Lower leg skin (tissue), 4 donors: ENCODE results near the gene DPYSL5. TPM values are rescaled to one million over a fixed set of nuclear protein-coding genes. Genes with fewer than 3 reads are reported as not detected.
A peak's percentile ranks its signal among the peaks of the same experiment; 100 is the strongest.
"Not testable (repeated sequence)": the region's sequence is repeated elsewhere in the genome, so short reads cannot be mapped to it uniquely, and the experiment has no call there.

Experiments
- DNase-seq, 2 donors: peaks; one replicate each; pipeline ENCODE4 v3.0.0-alpha.2; 2019; ENCODE audit warnings: low spot score in 2 of 2
- H3K4me3 ChIP-seq: fragments of 200-600 bp; sonication (generic); 2 replicates; pipeline ENCODE4 v1.5.1; 2017; ENCODE audit warnings: mild to moderate bottlenecking, low read depth; ENCODE audit not compliant: poor library complexity, severe bottlenecking
- POLR2A ChIP-seq, 2 donors: fragments of 450-650 bp; IDR thresholded peaks; one replicate each; pipeline ENCODE4 v1.6.1; 2016 to 2017; ENCODE audit warnings: antibody characterized with exemption in 2 of 2, mild to moderate bottlenecking in 1 of 2, moderate library complexity in 1 of 2
- WGBS, 2 donors: methylation state at CpG; one replicate each; pipeline ENCODE4 v1.1.5; 2018; 5-methylcytosine and 5-hydroxymethylcytosine counted together
- intact Hi-C: fragments of 100-400 bp; cut with DNase I; formaldehyde crosslinking; loops from one replicate; pipeline ENCODE4 v1.15.0; 2023; ENCODE audit warnings: low total_unique reads
- total RNA-seq, 4 donors: library from RNA; depleted of rRNA; stranded (reverse); fragments of >200 nt; gene quantifications; one replicate each; pipeline ENCODE4 v1.1.0, GENCODE V29; 2016
- TF ChIP-seq, protein P1 (sequence below), 3 donors: fragments of 450-650 bp; IDR thresholded peaks; one replicate each; pipeline ENCODE4 v1.5.1; 2016; ENCODE audit warnings: antibody characterized with exemption in 3 of 3, mild to moderate bottlenecking in 3 of 3, moderate library complexity in 2 of 3

Gene DPYSL5
- total RNA-seq, 4 donors from 2014 or later = not detected

DNA sequence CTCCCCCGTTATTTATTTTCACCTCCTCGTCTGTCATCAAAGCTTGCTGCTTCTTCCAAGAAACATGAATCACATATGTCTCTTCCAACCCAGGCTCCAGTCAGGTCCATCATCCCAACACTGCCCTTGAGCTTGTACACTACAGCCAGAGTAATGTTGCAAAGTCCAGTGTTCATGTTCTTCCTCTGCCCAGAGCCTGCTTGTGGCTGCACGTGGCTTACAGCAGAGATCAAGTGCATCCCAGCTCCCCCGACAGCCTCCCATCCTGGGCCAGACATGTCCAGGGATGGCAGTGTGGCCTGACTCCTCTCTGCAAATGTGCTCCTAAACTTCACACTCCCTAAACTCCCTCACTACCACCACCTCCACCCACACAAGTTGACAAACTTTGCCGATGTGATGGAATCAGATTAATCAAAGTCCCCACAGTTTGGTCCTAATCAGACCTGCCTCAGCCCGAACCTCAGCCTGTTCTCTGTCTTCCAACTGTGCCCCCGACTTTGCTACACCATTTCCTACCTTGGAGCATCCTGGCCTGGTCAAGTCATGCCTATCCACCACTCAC, 68.3 kb downstream of the DPYSL5 start:
- DNase-seq = peak in 1 of 2 donors; percentile 56
- intact Hi-C loops = no loop called here
- H3K4me3 ChIP-seq = no peak overlapping the region
- TF ChIP-seq, protein P1, sequence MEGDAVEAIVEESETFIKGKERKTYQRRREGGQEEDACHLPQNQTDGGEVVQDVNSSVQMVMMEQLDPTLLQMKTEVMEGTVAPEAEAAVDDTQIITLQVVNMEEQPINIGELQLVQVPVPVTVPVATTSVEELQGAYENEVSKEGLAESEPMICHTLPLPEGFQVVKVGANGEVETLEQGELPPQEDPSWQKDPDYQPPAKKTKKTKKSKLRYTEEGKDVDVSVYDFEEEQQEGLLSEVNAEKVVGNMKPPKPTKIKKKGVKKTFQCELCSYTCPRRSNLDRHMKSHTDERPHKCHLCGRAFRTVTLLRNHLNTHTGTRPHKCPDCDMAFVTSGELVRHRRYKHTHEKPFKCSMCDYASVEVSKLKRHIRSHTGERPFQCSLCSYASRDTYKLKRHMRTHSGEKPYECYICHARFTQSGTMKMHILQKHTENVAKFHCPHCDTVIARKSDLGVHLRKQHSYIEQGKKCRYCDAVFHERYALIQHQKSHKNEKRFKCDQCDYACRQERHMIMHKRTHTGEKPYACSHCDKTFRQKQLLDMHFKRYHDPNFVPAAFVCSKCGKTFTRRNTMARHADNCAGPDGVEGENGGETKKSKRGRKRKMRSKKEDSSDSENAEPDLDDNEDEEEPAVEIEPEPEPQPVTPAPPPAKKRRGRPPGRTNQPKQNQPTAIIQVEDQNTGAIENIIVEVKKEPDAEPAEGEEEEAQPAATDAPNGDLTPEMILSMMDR (IDR thresholded peaks at IDR 0.05) = no peak
- WGBS, 2 donors = 78 to 83% methylated on average over 7 of the region's 7 CpGs

DNA sequence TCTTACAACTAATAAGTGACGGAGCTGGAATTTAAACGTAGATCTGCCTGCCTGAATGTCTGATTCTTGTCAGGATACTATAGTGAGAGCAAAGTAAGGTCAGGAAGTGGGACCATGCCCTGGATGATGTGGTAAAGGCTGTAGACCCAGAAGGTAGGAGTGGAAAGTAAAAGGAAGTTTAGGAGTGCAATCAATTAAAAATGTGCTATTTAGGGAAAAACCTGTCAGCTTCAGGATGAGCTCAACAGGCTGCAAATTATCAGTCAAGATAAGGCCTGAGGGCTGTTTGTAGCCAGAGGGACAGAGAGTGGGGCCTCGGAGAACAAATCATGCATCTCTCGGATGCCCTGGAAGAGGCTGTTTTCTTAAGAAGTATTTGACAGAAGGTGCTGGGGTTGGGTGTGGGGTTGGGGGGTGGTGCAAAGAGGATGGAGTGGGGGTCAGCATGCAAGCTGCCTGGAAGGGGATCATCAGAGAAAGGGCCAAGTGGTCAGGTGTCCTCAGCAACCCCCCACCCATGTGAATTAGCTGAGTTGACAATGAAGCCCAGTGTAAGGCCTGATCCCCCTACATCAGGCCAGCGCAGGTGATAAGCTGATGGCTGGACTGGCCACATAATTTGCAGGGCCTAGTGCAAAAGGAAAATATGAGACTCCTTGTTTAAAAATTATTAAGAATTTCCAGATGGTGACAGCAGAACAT, 69.4 kb downstream of the DPYSL5 start:
- TF ChIP-seq, protein P1 (IDR thresholded peaks at IDR 0.05) = no peak
- no peak for TF ChIP-seq POLR2A (IDR thresholded peaks at IDR 0.05)
- DNase-seq = peak in 1 of 2 donors; percentile 39
- 63 to 79% methylated on average over 5 of the region's 5 CpGs for WGBS, 2 donors
- intact Hi-C loops = no loop called here
- no peak overlapping the region for H3K4me3 ChIP-seq

DNA sequence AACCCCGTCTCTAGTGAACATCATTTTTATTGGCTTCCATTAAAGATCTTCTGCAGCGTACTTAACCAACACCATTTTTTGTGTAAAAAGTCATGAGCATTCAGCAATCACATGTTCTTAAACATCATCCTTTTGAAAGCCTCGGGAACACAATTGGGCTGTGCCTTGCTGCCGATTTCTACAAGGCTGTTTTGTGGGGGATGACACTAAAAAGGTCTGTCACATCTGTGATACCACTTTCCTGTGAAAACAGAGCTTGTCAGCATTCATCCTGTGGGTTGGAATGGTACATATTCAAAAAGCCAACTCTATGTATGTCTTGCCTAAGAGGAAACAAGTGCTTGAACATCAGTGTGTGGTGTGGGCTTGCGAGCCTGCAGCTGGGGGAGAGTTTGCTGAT, 73.4 kb downstream of the DPYSL5 start:
- H3K4me3 ChIP-seq = no peak overlapping the region
- 91 to 92% methylated on average over 5 of the region's 5 CpGs for WGBS, 2 donors
- DNase-seq = peak in 1 of 2 donors; percentile 28
- no peak for TF ChIP-seq POLR2A (IDR thresholded peaks at IDR 0.05)
- TF ChIP-seq, protein P1 (IDR thresholded peaks at IDR 0.05) = no peak
- intact Hi-C loops = no loop called here

DNA sequence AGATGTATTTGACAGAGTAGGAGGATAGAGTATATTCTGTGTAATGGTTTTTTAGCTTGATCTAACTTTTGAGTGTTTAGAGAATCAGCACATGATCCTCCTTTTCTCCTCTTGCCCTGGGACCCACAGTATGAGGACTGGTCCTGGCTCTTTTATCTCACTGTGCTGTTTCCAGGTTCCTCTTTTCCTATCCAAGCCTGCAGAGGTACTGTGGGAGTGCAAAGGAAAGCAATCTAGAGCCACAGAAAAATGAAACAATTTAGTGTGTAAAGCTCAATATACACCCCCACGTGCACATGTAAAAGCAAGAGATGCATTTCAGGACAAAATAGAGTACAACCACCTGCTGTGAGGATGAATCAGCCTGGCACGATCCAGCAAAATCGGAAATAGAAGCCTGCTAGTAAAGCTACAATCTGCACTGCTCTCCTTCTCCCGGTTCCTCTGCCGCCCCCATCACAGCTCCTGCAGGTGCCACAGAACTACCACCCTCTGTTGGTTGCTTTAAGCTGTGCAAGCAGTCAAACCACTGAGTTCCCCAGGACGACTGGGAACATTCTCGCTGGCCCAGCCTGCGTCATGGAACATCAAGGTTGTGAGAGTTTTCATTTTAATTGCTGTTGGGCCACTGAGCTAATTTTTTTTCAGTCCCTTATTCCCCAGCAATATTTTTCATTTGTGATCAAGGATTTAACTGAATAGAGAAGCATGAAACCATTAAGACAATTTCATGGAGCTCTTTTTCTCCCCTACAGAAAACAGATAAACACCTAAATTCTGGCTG, 74.7 kb downstream of the DPYSL5 start:
- intact Hi-C loops = no loop called here
- no peak overlapping the region for H3K4me3 ChIP-seq
- TF ChIP-seq, protein P1 (IDR thresholded peaks at IDR 0.05) = no peak
- TF ChIP-seq POLR2A (IDR thresholded peaks at IDR 0.05) = no peak
- 16 to 18% methylated on average over 8 of the region's 8 CpGs for WGBS, 2 donors
- peak in 1 of 2 donors; percentile 81 for DNase-seq

DNA sequence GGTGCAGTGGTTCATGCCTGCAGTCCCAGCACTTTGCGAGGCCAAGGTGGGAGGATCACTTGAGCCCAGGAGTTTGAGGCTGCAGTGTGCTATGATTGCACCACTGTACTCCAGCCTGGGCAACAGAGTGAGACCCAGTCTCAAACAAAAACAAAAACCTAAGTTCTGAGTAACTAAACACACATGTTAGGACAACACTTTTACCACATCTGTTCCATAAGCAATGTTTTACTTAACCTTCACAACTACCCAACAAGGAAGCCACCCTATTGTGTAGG, 75.2 kb downstream of the DPYSL5 start:
- intact Hi-C loops, H3K4me3 ChIP-seq, DNase-seq: not testable (repeated sequence)
- 91 to 95% methylated on average over 1 of the region's 1 CpG for WGBS, 2 donors

DNA sequence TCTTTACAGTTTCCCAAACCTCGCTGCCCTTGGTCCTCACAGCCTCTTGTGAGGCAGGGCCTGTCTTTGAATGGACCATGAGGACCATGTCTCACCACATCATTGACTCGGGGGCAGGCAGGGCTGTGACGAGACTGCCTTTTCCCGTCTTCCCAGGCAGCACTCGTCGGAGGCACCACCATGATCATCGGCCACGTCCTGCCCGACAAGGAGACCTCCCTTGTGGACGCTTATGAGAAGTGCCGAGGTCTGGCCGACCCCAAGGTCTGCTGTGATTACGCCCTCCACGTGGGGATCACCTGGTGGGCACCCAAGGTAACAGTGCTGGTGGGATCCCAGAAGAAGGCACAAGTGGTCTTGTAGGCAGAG, 76.8 kb downstream of the DPYSL5 start:
- DNase-seq = peak in 1 of 2 donors; percentile 66
- 94 to 95% methylated on average over 13 to 14 of the region's 14 CpGs for WGBS, 2 donors
- TF ChIP-seq, protein P1 (IDR thresholded peaks at IDR 0.05) = no peak
- no peak for TF ChIP-seq POLR2A (IDR thresholded peaks at IDR 0.05)
- intact Hi-C loops = no loop called here
- no peak overlapping the region for H3K4me3 ChIP-seq
